Measurements from ENCODE around the gene KEL.

KEL gene

DNA sequence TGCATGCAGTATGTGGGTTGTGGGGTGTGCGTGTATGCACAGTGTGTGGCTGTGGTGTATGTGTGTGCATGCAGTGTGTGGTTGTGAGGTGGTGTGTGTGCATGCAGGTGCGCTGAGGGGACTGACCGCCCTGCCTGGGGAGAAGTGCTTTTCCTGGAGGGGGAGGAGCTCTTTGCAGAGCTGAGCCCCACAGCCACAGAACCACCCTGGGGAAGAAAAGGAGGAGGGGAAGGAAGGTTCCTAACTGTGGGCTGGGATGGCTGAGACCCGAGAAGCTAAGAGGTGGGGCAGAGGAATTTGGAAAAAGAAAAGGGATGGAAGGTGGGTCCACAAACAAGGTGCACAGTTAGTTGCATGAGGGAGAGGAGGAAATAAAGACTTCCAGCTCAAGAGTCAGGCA, 28.5 kb downstream of the KEL start, which contains the start of gene TRPV5:
Gene TRPV5 (minus strand): TSS at position 123 of the 400 bp plus-strand sequence. CDS start 287 bp downstream, outside the sequence.
- Histone ChIP-seq H3K9me3 (ENCODE audit: severe bottlenecking) (no peaks in the 10 kb centered on the region), H3K4me3 (ENCODE audit: low read depth, low read length) (no peak within 1 kb of the TSS), H3K27ac (no peak within 1 kb of the TSS), H3K36me3 (no peaks in the 10 kb centered on the region), H3K27me3 (ENCODE audit: insufficient read depth, low read depth, severe bottlenecking) (no peaks in the 10 kb centered on the region)
- no peak for DNase-seq
- TF ChIP-seq, protein P1, sequence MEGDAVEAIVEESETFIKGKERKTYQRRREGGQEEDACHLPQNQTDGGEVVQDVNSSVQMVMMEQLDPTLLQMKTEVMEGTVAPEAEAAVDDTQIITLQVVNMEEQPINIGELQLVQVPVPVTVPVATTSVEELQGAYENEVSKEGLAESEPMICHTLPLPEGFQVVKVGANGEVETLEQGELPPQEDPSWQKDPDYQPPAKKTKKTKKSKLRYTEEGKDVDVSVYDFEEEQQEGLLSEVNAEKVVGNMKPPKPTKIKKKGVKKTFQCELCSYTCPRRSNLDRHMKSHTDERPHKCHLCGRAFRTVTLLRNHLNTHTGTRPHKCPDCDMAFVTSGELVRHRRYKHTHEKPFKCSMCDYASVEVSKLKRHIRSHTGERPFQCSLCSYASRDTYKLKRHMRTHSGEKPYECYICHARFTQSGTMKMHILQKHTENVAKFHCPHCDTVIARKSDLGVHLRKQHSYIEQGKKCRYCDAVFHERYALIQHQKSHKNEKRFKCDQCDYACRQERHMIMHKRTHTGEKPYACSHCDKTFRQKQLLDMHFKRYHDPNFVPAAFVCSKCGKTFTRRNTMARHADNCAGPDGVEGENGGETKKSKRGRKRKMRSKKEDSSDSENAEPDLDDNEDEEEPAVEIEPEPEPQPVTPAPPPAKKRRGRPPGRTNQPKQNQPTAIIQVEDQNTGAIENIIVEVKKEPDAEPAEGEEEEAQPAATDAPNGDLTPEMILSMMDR (IDR thresholded peaks at IDR 0.05; ENCODE audit: low read depth, low read length), result no peak

DNA sequence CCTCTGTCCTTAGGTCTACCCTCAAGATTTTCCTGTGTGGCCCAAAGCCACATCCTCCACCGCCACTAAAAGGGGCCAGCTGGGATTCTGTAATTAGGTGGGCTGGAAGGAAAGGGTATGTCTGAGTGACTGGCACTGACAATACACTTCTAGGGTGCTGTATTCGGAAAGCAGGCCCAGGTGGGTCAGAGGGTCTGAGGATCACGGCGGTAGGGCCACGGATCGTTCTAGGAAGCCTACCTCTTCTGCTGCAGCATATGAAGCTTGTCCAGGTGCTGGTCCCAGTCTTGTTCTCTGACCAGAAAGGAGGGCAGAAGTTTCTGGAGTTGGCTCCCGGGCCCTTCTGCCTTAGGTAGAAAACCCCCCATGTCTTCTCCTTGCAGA, 29.1 kb downstream of the KEL start:
- DNase-seq, result no peak
- Histone ChIP-seq H3K4me3 (ENCODE audit: low read depth, low read length) (no peak overlapping the region), H3K27ac (no peak overlapping the region), H3K9me3 (ENCODE audit: severe bottlenecking) (no peaks in the 10 kb centered on the region), H3K36me3 (no peaks in the 10 kb centered on the region), H3K27me3 (ENCODE audit: insufficient read depth, low read depth, severe bottlenecking) (no peaks in the 10 kb centered on the region)
- TF ChIP-seq, protein P1 (IDR thresholded peaks at IDR 0.05; ENCODE audit: low read depth, low read length), result no peak

DNA sequence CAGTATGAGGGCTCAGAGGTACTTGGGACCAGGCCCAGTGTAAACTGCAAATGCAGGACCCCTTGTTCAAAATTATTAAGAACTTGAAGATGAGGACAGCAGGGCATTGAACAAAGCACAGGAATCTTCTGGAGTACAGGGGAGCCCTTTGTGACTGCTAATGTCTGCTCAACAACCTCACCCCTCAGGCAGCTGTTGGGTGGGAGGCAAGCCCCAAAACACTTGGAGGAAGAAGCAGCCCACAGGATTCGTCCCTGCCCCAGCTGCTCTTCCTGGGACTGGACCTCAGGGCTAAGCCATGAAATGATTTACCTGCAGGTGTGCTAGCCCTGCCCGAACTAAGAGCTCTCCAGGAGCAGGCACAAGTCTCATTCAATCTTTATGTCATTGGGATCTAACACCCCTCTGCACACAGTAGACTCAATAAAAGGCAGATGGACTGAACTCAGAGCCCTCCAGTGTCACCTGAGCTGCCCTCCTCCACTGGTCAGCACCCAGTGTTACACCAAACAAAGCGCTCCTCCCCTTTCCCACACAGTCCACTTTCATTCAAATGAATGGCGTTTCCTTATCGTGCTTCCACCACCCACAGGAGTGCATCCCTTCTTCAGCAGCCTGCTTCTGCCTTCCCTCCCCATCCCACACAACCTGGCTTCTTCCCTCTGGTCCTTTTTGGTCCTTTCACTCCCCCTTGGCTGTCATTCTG, 29.6 kb downstream of the KEL start:
- Histone ChIP-seq H3K4me3 (ENCODE audit: low read depth, low read length) (no peak overlapping the region), H3K27ac (no peak overlapping the region), H3K27me3 (ENCODE audit: insufficient read depth, low read depth, severe bottlenecking) (no peaks in the 10 kb centered on the region), H3K9me3 (ENCODE audit: severe bottlenecking) (no peaks in the 10 kb centered on the region), H3K36me3 (no peaks in the 10 kb centered on the region)
- TF ChIP-seq, protein P1 (IDR thresholded peaks at IDR 0.05; ENCODE audit: low read depth, low read length), result no peak
- DNase-seq, result no peak

DNA sequence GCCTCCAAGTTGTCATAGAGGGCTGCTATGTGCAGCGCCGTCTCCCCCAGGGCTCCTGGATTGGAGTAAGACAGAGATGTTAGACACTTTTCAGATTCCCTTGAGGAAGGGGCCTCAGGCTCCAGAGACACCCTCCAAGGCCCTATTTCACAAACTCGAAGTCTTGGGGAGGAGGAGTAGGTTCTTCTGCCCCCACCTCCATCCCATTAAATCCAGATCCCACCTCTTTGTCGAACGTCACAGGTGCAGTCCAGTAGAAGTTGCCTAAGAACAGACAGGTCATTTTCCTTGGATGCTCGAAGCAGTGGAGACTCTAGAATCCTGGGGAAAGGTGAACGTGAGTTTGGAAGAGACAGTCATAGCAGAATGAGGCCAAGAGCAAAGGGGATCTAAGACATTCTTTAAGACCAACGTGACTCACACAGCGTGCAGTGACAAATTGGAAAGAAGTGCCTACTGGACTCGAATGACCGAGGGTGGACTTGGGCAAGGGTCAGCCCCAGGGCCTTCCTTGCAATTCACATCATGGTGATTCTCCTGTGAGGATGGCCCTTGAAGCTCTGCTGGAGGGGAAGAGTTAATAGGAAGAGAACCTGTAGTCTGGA, 31.9 kb downstream of the KEL start:
- TF ChIP-seq, protein P1 (IDR thresholded peaks at IDR 0.05; ENCODE audit: low read depth, low read length), result no peak
- H3K27ac ChIP-seq, result no peak overlapping the region
- no peak for DNase-seq
- no peaks in the 10 kb centered on the region for H3K36me3 ChIP-seq
- H3K4me3 ChIP-seq (ENCODE audit: low read depth, low read length), result no peak overlapping the region
- no peaks in the 10 kb centered on the region for H3K9me3 ChIP-seq (ENCODE audit: severe bottlenecking)
- no peaks in the 10 kb centered on the region for H3K27me3 ChIP-seq (ENCODE audit: insufficient read depth, low read depth, severe bottlenecking)

DNA sequence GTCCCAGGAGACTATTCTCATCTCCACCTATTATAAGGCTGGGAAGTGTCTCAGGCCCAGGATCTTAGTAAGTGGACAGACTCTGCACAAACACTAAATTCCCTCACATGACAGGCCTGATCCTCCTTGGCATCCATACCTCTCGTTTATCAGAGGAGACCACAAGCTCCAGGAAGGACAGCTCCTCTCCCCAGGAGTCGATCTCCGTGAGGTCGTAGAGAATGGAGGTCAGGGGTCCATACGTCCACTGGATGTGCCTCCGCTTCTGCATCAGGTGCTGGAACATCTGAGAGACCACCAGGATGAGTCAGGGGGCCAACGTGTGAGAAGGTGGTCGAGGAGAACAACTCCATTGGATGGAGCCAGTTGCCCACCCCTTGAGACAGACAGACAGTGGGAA, 34.2 kb downstream of the KEL start:
- Histone ChIP-seq H3K9me3 (ENCODE audit: severe bottlenecking) (no peaks in the 10 kb centered on the region), H3K36me3 (no peaks in the 10 kb centered on the region), H3K27ac (no peak overlapping the region), H3K27me3 (ENCODE audit: insufficient read depth, low read depth, severe bottlenecking) (no peaks in the 10 kb centered on the region), H3K4me3 (ENCODE audit: low read depth, low read length) (no peak overlapping the region)
- TF ChIP-seq, protein P1 (IDR thresholded peaks at IDR 0.05; ENCODE audit: low read depth, low read length), result no peak
- no peak for DNase-seq
